ENCODE measurements around the gene TSPO2.

The TSPO2 gene

GRCh38 chr6:41075651-41076626 lies 33.7 kb downstream of the TSPO2 start:
- peak in 1 of 5 experiments; percentile 67 for DNase-seq

DNA sequence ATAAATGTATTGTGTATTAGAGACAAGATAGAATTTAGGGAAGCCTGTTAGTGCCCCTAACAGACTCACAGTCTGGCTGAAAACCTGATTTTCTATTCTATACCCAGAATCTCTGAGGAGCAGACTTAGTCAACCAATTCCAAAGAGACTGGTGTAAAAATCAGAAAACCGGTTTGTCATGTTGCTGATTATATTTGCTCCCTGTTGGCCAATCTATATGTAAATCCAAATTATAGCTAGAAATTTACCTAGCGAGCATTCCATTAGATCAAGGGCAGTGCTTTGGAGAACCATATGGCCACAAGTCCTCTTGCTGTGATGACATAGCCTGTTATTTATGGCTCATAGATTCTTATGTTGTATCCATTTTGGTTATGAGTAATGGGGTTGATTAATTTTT lies 35.3 kb downstream of the TSPO2 start:
- DNase-seq, result no peak

- DNase-seq, result no peak
Observed at GRCh38 chr6:41078101-41078500, 35.8 kb downstream of the TSPO2 start.

DNA sequence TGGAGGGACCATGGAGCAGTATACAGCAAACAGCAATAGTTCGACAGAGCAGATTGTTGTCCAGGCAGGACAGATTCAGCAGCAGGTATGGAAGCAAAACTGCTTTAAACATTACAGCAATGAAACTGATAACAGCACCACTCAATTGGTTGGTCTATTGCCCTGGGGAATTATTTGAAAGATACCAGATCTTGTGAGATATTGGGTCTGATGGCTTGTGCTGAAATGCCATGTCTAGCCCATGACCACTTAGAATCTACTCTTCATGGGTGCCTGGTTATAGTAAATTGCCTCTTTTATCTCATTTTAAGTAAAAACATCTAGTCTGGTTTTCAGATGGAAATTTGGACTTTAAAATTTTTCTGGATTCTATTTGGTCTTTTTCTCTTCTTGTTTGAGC lies 36.8 kb downstream of the TSPO2 start:
- no peak for DNase-seq

DNA sequence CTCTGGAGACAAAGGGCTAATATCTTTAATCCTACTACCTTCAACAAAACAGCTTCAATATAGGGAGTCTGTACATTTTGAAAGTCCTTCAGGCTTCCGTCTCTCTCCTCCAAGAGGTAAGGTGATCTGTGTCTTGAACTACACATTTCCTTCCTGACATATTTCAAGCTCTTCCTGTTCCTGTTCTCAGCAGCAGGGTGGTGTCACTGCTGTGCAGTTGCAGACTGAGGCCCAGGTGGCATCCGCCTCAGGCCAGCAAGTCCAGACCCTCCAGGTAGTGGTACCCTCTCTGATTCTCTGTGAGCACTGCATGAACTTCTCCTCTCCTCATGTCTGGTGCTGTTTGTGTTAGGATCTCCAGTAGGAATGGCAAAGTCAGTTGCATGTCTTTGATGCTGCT lies 38.4 kb downstream of the TSPO2 start:
- peak in 1 of 5 experiments; percentile 66 for DNase-seq

DNA sequence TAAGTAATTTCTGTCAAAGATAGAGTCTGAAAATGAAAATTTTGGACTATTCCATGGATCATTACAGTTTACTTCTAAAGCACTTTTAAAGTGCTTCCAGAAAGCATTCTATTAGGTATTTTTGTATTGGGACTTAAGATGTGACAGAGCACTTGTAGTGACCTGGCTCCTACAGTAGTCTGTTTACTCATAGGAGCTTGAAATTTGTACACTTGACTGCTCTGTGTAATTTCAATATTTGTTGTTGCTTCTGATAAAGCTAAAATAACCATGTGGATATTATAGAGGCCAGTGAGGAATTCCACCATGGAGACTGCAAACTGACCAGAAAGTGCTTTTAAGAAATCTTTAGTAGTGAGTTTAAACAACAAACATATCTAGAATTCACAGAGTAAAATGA lies 40.8 kb downstream of the TSPO2 start:
- DNase-seq, result no peak

DNA sequence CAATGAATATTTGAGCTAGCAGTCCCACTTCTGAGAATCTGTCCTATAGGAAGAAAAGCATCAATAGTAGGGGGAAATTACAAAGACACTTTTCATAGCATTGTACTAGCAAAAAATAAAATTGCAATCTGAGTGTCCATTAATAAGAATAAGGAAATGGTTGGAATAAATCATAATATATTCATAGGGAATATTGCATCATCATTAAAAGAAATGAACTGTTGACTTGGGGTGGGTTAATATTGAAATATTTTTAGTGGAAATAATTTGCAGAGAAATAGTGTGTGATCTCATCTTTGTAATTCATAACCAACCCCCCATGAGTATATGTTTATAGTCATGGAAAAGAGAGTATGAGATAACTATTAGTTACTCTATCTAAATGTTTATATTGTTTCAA lies 42.9 kb downstream of the TSPO2 start:
- DNase-seq, result no peak

DNA sequence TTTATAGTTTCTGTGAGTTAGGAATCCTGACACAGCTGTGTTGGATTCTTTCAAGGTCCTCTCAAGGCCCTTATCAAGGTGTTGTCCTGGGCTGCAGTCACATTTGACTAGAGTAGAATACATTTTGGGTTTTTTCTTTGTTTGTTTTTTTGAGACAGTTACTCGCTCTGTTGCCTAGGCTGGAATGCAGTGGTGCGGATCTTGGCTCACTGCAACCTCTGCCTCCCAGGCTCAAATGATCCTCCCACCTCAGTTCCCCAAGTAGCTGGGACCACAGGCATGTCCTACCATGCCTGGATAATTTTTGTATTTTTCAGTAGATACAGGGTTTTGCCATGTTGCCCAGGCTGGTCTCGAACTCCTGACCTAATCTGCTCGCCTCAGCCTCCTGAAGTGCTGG lies 46.2 kb downstream of the TSPO2 start:
- DNase-seq, result no peak

DNA sequence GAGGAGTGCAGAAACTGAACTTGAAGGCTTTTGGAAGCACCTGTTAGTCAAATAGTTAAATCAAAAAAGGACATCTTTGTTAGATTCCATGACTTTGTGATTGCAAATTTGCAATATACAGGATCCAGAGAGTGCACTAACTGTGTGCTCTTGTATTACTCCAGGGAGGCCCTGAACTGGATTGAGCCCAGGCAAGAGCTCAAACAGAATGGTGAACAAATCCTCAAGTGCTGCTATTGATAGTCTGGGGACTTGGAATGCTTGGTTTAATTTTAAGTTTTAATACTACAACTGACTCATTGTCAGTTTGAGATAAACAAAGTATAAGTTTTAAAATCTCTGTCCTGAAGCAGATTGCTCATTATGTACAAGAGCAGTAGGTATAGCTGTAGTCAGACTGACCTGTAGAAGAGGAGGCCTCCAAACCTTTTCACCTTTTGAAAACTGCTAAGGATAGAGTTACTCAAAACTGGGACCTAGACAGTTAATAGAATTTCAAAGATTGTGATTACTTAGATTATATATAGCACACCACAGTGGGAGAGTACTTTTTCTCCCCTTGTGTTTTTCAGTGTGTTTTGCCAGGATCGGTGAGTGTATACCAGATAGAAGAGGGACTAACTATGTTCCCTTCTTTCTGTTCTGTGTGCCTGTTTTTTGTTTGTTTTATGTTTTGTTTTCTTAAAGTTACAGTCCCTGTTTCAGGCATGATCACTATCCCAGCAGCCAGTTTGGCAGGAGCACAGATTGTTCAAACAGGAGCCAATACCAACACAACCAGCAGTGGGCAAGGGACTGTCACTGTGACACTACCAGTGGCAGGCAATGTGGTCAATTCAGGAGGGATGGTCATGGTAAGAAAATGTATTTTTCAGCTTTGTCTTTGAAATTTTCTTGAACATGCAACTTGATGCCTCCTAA lies 48.8 kb downstream of the TSPO2 start:
- DNase-seq, result no peak

- DNase-seq, result peak in 1 of 5 experiments; percentile 26
Observed at GRCh38 chr6:41092421-41093140, 50.3 kb downstream of the TSPO2 start.

GRCh38 chr6:41093729-41094128 lies 51.5 kb downstream of the TSPO2 start:
- DNase-seq, result no peak
